ENCODE results near the gene ATF3.

The ATF3 gene

DNA sequence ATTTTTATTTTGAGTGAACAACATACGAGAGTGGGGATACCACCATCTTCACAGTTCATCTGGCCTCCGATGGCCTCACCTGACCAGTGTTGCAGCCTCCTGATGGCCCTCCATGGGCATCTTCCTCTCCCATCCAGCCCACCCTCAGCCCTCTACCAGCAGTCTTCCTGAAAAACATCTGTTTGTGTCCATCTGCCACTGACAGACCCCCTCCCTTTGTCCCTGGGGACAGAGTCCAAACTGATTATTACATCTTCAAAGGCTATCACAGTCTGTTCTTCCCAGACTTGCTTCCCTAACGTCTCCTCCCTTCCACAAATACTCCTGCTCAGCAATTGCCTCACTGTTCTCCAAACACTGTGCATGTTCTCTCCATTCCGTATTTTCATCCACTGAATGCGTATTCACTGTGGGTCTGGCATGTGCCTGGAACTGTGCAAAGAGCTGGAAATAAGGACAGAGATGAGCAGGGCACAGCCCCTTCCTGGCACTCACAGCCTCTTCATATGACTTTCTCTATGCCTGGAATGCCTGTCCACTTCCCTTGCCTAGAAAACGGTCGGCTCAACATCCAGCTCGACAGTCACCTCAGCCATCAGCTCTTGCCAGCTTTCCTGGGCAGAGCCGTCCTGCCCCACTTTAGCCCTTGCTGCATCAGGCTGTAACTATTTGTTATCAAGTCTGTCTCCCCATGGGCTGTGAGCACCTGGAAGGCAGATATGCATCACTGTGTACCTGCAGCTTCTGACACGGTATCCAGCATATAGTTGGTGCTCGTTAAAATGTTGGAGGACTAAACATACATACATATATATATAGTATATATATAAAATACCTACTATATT lies 8.3 kb upstream of the ATF3 start:
- TF ChIP-seq, protein P1, sequence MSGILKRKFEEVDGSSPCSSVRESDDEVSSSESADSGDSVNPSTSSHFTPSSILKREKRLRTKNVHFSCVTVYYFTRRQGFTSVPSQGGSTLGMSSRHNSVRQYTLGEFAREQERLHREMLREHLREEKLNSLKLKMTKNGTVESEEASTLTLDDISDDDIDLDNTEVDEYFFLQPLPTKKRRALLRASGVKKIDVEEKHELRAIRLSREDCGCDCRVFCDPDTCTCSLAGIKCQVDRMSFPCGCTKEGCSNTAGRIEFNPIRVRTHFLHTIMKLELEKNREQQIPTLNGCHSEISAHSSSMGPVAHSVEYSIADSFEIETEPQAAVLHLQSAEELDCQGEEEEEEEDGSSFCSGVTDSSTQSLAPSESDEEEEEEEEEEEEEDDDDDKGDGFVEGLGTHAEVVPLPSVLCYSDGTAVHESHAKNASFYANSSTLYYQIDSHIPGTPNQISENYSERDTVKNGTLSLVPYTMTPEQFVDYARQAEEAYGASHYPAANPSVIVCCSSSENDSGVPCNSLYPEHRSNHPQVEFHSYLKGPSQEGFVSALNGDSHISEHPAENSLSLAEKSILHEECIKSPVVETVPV (CRISPR knock-in tag; IDR thresholded peaks at IDR 0.05), result no peak
- TF ChIP-seq ZFP3 (CRISPR knock-in tag; IDR thresholded peaks at IDR 0.05), result no peak
- no peak for TF ChIP-seq ZNF565 (CRISPR knock-in tag; conservative IDR thresholded peaks at IDR 0.05; ENCODE audit: low read depth)
- no peak for TF ChIP-seq RARB (CRISPR knock-in tag; IDR thresholded peaks at IDR 0.05)
- TF ChIP-seq, protein P2, sequence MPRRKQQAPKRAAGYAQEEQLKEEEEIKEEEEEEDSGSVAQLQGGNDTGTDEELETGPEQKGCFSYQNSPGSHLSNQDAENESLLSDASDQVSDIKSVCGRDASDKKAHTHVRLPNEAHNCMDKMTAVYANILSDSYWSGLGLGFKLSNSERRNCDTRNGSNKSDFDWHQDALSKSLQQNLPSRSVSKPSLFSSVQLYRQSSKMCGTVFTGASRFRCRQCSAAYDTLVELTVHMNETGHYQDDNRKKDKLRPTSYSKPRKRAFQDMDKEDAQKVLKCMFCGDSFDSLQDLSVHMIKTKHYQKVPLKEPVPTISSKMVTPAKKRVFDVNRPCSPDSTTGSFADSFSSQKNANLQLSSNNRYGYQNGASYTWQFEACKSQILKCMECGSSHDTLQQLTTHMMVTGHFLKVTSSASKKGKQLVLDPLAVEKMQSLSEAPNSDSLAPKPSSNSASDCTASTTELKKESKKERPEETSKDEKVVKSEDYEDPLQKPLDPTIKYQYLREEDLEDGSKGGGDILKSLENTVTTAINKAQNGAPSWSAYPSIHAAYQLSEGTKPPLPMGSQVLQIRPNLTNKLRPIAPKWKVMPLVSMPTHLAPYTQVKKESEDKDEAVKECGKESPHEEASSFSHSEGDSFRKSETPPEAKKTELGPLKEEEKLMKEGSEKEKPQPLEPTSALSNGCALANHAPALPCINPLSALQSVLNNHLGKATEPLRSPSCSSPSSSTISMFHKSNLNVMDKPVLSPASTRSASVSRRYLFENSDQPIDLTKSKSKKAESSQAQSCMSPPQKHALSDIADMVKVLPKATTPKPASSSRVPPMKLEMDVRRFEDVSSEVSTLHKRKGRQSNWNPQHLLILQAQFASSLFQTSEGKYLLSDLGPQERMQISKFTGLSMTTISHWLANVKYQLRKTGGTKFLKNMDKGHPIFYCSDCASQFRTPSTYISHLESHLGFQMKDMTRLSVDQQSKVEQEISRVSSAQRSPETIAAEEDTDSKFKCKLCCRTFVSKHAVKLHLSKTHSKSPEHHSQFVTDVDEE (CRISPR knock-in tag; IDR thresholded peaks at IDR 0.05), result no peak
- TF ChIP-seq ARNTL (CRISPR knock-in tag; IDR thresholded peaks at IDR 0.05; ENCODE audit: borderline replicate concordance, low read depth), result no peak
- no peak for TF ChIP-seq ISL1 (CRISPR knock-in tag; IDR thresholded peaks at IDR 0.05)
- no peak for TF ChIP-seq ZC3H10 (CRISPR knock-in tag; IDR thresholded peaks at IDR 0.05)
- no peak for TF ChIP-seq CSDC2 (CRISPR knock-in tag; IDR thresholded peaks at IDR 0.05)
- TF ChIP-seq, protein P3, sequence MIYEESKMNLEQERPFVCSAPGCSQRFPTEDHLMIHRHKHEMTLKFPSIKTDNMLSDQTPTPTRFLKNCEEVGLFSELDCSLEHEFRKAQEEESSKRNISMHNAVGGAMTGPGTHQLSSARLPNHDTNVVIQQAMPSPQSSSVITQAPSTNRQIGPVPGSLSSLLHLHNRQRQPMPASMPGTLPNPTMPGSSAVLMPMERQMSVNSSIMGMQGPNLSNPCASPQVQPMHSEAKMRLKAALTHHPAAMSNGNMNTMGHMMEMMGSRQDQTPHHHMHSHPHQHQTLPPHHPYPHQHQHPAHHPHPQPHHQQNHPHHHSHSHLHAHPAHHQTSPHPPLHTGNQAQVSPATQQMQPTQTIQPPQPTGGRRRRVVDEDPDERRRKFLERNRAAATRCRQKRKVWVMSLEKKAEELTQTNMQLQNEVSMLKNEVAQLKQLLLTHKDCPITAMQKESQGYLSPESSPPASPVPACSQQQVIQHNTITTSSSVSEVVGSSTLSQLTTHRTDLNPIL (CRISPR knock-in tag; IDR thresholded peaks at IDR 0.05; ENCODE audit: low read depth), result no peak
- TF ChIP-seq ESRRG (CRISPR knock-in tag; IDR thresholded peaks at IDR 0.05), result no peak
- TF ChIP-seq TCF4 (CRISPR knock-in tag; IDR thresholded peaks at IDR 0.05; ENCODE audit: borderline replicate concordance), result no peak
- 0 out of 3 replicates have a peak, but pooled peaks have one; percentile 2 for ATAC-seq

DNA sequence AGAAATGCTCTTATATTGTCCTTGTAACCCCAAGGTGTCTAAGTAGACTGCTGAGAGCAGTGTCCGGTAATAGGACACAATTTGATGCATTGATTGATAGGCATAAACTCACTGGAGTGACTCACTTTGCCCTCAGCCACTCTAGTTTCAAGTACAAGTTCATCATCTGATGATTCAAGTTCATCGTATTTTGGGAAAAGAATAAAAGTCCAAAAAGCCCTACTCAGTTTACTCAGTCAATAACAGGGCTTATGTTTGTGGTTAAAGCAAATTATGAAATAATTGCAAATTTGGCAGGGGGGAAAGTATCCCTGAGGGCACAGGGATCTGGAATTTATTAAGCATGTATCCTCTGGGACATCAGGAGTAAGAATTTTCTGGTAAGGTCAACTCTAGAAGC lies 7.6 kb upstream of the ATF3 start:
- no peak for ATAC-seq
- TF ChIP-seq ISL1 (CRISPR knock-in tag; IDR thresholded peaks at IDR 0.05) (no peak), BACH2 (CRISPR knock-in tag; IDR thresholded peaks at IDR 0.05; ENCODE audit: borderline replicate concordance) (no peak), TCF4 (CRISPR knock-in tag; IDR thresholded peaks at IDR 0.05; ENCODE audit: borderline replicate concordance) (peak; percentile 82; the same call in 1 of the 2 replicates)

DNA sequence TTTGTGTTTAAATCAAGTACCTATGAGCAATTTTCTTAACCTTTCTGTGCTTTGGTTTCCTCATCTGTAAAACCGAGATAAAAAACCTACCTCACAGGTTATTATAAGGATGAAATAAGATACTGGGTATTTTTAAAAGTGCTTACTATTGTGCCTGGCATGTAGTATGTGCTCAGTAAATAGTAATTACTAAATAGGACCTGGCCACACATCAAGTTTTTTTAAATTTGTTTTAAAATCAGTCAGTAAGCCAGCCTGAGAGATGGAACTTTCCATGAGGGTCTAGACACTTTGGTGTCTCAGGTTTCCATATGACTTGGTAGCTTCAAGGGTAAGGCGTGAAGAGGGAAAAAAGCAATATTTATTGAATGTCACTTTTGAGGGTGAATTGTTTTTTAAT lies 7.0 kb upstream of the ATF3 start:
- ATAC-seq, result no peak
- no peak for TF ChIP-seq RARB (CRISPR knock-in tag; IDR thresholded peaks at IDR 0.05)
- TF ChIP-seq SNAI2 (CRISPR knock-in tag; IDR thresholded peaks at IDR 0.05), result no peak
- TF ChIP-seq, protein P3 (CRISPR knock-in tag; IDR thresholded peaks at IDR 0.05; ENCODE audit: low read depth), result no peak
- TF ChIP-seq ARNTL (CRISPR knock-in tag; IDR thresholded peaks at IDR 0.05; ENCODE audit: borderline replicate concordance, low read depth), result no peak
- TF ChIP-seq ZNF565 (CRISPR knock-in tag; conservative IDR thresholded peaks at IDR 0.05; ENCODE audit: low read depth), result no peak
- TF ChIP-seq, protein P4, sequence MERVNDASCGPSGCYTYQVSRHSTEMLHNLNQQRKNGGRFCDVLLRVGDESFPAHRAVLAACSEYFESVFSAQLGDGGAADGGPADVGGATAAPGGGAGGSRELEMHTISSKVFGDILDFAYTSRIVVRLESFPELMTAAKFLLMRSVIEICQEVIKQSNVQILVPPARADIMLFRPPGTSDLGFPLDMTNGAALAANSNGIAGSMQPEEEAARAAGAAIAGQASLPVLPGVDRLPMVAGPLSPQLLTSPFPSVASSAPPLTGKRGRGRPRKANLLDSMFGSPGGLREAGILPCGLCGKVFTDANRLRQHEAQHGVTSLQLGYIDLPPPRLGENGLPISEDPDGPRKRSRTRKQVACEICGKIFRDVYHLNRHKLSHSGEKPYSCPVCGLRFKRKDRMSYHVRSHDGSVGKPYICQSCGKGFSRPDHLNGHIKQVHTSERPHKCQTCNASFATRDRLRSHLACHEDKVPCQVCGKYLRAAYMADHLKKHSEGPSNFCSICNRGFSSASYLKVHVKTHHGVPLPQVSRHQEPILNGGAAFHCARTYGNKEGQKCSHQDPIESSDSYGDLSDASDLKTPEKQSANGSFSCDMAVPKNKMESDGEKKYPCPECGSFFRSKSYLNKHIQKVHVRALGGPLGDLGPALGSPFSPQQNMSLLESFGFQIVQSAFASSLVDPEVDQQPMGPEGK (CRISPR knock-in tag; IDR thresholded peaks at IDR 0.05; ENCODE audit: borderline replicate concordance), result no peak
- no peak for TF ChIP-seq CSDC2 (CRISPR knock-in tag; IDR thresholded peaks at IDR 0.05)

Measured in SK-N-SH treated with all-trans-retinoic acid at 6 μM for 48 hours (cell line).